A673 (cell line): ENCODE measurements around the gene RHOBTB3.

Experiments used
- EZH2 ChIP-seq: fragments of 200-600 bp; sonication (generic); IDR thresholded peaks from 2 replicates; pipeline ENCODE4 v1.6.1; 2017; ENCODE audit warnings: borderline replicate concordance, low read depth, mild to moderate bottlenecking, mixed read lengths, antibody characterized with exemption, low read length; ENCODE audit not compliant: poor library complexity, severe bottlenecking
- TF ChIP-seq, protein P1 (sequence below): fragments of 300-800, 200-600 bp; sonication (generic); conservative IDR thresholded peaks from 2 replicates; pipeline ENCODE4 v1.5.1; 2017; ENCODE audit warnings: low read depth, mild to moderate bottlenecking, antibody characterized with exemption, low read length, moderate library complexity, mixed read lengths

DNA sequence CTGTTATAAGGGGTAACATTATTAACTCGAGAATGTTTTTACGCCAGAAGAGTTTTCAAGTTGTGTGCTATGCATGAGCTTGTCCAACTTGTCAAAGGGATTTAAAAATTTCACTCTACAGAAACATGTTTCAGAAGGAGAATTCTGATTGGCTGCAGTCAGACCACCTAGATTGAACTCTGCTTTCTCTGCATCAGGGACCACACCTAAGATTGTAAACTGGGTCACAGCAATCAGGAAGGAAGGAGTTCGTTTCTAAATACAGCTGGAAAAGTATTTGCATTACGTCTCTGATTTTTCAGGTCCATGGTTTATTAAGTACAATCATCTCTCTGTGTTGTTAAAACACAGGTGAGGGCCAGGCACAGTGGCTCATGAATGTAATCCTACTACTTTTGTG is 85.6 kb downstream of the RHOBTB3 start:
- TF ChIP-seq, protein P1, sequence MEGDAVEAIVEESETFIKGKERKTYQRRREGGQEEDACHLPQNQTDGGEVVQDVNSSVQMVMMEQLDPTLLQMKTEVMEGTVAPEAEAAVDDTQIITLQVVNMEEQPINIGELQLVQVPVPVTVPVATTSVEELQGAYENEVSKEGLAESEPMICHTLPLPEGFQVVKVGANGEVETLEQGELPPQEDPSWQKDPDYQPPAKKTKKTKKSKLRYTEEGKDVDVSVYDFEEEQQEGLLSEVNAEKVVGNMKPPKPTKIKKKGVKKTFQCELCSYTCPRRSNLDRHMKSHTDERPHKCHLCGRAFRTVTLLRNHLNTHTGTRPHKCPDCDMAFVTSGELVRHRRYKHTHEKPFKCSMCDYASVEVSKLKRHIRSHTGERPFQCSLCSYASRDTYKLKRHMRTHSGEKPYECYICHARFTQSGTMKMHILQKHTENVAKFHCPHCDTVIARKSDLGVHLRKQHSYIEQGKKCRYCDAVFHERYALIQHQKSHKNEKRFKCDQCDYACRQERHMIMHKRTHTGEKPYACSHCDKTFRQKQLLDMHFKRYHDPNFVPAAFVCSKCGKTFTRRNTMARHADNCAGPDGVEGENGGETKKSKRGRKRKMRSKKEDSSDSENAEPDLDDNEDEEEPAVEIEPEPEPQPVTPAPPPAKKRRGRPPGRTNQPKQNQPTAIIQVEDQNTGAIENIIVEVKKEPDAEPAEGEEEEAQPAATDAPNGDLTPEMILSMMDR, result no peak
- no peak for TF ChIP-seq EZH2
